Colon (tissue), 2 donors: Measurements from ENCODE around the gene ZFP36L2.

Source experiments
- FAIRE-seq: peaks from 2 replicates; lab custom pipeline; 2012; peaks lifted over from hg19 to GRCh38; lab: Jason Lieb, UNC
- donor health status: control.
- donor health status: control.

Gene ZFP36L2

DNA sequence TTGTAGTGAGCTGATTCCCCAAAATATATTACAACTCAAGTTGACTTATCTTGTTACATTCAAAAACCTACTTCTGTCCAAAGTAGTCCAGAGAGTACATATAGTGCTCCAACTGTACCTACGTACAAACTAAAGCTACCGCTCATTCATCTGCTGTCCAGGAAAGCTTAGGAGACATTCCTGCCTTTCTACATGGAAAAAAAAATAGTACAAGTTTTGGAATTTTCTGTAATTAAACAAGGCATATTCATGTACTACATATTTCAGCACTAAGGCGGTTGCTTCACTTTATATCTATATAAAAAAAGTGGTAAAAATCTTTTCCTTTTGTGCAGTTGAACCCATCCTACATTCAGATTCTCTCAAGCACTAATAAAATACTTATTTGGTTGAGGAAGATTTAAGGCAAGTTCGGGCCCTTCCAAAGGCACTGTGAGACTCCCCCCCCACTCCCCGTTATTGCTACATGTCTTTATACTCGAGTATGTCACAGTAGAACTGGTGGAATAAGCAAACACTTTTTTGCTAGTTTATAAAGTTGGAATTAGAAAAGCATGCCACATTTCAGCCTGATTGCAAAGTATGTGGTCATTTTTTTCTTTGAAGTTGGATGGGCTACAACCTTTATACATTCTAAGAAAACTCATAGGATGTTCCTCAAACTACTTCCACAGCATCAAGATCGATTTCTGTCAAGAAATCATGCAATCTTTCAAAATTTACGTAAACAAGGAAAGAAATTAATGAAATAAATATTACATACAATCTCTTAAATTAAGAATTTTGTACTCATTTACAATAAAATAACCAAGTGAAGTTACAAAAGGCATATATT, 3.7 kb downstream of the ZFP36L2 start:
- no peak for FAIRE-seq

DNA sequence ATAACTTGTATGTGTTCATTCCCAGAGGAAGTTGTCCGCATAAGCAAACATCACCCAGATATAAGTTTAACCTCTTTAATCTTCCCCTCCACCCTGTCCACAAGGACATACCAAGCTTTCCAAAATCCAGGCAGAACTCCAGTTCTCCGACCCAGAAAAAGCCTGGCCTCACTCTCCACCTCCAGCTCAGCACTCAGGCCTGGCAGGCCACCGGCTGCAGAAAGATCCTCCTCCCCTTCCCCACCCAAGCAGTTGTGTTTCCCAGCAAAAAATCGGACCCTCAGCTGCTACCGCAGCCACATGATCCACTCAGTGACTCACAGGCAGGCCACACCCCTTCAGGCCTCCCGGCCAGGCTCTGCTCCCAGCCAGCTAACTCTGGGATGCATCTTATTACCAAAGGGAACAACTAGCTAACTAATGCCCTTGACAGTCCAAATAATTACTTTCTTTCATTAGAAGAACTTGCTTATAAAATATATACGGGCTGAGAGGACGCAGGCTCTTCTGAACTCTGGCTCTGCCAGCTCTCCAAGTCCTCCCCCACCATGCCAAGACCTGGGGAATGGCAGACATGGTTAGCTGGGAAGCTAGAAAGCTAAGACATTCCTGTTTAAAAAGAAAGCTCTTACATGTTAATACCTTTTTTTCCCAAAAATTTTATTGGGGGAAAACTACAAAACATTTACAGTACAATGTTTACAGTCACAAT, 4.5 kb downstream of the ZFP36L2 start:
- no peak for FAIRE-seq

DNA sequence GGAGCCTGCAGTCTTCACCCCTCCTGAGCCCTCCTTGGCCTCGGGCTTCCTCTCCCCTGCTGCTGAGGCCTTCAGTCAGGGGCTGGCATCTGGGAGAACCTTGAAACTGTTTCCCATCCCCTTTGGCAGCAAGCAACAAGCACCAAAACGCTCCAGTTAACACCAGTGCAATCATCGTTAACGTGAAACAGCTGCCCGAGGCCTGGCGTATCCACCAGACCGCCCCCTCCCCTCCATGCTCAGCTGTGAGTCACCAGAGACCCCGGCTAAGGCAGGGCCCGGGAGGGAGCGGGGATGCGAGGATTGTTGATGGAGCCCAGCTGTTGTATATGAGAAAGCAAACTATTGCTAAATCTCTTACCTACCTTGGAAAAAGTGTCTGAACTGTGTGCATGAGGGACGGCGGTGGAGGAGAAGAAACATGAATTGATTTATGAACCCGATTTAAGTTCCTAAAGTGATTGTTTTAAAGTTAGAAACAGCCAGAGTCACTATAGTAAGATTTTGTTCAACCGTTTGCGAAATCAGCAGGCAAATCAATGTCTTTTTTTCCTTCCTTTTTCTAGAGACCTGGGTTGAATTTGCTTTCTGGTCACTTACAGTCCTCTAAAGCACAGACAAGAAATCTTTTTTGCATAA, 5.2 kb downstream of the ZFP36L2 start:
- FAIRE-seq = no peak

DNA sequence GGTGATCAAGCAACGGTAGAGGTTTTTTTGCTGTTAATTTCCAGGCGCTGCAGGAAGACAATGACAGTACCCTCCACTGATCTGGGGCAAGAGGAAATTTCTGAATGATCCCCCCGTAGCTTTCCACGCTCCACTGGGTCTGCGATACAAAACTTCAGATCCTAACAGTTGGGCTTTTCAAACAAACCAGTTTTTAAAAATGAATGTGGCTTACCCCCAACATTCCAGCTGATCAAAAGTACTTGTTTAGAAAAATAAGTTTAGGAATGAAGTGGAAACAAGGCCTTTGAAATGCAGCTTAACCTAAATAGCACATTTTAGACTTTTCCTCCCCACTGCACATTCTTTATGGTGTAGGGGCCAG, 5.7 kb downstream of the ZFP36L2 start:
- no peak for FAIRE-seq

DNA sequence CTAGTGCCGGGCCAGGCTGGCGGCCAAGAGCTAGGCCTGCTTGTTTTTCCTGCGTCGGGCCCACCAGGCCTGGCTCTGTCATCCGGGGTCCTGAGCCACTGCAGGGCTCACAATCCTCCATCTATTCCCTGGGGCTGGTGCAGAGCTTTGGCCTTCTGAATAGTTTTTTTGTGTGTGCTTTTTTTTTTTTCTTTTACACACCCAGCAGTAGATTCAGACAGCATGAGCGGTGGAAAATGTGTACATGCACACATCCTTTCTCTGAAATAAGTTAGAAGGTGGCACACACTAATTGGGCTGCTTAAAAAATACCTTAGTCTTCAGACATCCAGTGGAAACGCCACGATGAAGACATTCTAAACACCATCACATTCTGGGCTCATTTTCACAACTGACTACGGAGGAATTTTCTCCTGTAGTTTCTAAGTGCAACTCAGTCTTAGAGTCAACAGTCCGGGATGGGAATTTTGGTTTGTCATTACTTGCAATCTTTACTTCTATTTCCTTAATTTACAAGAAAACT, 6.1 kb downstream of the ZFP36L2 start:
- FAIRE-seq = no peak

DNA sequence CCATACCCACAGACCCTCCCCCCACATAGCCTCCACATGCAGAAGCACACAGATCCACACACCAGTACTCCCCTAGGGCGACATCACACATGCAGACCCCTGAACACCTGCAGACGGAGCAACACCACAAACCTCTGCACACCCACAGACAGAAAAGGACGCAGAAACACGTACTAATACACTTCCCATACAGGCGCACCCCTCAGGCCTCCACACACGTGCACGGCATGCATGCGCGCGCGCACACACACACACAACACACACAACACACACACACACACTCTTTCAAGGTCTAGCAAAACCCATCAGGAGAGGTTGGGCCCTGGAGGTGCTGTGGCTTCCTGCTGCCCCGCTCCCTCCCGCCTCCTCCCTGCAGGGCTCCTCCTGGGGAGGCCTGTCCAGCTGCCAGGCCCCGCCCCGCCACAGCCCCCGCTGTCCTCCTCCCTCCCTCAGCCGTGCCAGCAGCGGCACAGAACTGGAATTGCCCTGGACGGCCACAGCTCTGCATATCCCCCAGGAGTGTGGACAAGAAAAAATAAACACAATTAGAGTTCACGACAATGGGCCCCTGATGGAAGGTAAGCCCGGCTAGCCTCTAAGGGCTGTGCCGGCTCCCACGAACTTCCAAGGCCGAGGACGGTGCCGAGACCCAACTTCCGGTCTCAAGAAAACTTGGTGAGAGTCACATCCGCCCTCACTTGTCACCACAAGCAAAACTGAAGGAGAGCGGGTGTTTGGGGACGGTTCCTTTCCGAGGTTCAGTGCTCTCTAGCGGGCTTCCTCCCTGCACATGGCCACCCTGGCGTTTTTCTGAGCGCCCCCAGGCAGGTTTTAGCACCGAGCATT, 6.8 kb downstream of the ZFP36L2 start:
- no peak for FAIRE-seq

DNA sequence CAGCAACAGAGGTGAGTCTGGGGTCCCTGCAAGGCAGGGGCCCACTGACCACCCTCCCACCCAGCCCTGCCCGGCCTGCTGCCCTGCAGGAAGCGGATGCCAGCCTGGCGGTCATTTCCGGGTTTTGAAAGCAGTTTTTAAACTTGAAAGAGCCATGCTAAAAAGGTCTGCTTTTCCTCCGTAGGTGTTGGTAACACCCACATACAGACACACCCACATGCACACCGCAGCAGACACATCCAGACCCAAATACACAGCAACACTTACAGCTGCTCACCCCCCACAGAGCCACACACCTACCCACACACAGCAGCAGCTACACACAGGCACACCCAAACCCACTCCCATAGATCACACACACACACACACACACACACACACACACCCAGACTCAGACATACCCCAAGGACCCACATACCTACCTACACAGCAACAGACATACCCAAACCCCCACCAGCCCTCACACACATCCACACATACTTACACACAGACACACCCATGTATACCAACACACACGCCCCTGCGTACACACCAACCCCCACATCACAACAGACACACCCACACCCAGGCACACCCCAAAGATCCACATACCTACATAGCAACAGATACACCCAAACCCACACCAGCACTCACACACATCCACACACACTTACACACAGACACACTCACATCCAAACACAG, 7.6 kb downstream of the ZFP36L2 start:
- no peak for FAIRE-seq

DNA sequence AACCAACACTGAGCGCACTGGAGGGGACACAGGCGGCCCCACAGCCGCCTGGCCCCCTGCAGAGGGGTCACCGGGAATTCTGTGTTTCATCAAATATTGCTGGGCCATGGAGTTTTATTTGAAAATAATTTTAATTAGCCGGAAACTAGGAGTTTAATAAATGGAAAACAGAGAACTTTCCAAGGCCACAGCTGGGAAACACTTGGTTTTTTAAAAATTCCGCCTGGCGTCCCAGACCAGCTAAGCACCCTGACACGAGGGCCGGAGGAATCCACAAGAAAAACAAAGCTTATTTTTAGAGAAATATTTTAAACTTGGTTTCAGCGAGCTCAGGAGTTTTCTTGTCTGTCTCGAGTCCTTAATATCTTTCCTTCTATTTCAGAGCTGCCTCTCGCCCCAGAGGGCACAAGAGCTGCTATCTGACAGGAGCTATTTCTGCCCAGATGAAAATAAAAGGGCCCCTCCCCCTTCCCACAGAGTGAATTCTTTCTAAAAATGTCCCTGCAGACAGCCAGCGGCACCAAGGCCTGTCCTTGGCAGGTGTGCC, 8.2 kb downstream of the ZFP36L2 start:
- no peak for FAIRE-seq

DNA sequence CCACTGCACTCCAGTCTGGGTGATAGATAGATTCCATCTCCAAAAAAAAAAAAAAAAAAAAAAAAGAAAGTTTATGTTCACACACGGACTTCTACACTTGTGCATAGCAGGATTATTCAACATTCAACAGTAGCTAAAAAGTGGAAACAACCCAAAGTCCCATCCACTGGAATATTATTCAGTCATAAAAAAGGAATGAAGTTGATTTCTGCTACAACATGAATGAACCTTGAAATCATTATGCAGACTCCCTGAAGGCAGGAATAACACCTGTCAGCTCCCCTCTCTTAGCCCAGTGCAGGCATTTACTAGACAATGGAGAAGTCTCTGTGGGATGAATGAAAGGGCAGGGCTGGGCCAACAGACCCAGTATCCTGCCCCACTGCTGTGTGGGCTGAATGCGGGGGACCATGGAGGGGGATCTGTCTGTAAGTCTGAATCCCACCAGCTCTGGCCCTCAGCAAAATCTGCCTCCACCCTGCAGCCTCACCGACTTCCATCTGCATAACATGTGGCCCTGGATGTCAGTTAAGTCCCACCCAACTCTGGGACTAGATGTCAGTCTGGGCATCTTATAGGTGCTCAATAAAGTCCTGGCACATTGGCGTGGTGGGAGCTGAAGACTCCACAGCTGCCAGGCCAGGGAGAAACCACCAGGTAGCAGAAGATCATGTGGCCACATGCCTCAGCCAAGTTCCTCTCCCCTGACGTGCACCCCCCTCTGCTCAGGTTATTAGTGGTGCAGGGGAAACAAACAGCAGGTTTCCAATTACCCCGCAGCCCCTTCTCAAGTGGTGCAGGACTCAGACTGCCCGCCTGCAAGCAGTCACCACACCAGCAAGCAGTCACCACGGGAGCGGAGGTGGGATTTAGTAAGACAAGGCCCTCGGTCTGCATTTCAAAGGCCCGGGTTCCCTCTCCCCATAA, 8.9 kb downstream of the ZFP36L2 start:
- no peak for FAIRE-seq

DNA sequence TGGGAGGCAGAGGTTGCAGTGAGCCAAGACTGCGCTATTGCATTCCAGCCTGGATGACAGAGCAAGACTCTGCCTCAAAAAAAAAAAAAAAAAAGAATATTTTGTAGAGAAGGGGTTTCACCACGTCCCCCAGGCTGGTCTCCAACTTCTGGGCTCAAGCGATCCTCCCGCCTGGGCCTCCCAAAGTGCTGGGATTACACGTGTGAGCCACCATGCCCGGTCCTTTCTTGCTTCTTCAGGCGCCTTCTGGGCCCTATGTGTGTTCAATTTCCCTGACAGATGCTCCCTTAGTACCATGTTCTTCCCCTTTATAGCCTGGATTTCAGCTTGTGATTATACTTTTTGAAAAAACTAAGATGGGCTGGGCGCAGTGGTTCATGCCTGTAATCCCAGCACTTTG, 9.8 kb downstream of the ZFP36L2 start:
- FAIRE-seq = no peak

DNA sequence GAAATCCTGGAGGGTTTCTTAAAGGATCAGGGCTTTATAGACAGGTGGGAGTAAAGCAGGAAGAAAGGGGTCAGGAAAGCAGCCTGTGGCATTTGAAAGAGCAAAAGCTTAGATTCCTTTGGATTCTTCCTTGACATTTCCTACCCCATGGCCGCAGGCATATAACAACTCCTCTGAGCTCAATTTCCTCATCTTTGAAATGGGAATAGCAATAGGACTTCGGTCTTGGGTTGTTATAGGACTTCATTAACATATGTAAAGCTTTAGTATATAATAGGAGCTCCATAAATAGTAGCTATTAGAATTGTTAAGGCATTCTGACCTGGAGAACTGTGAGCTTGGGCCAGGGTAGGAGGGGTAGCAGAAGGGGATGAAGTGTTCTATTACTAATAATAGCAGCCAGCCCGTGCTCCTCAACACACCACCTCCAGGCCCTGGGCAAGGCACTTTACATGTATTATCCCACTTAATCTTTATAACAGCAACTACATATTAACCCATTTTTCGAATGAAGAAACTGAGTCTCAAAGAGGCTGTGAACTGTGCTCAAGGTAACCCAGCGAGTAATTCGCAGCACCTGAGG, 10.6 kb downstream of the ZFP36L2 start:
- FAIRE-seq = no peak

DNA sequence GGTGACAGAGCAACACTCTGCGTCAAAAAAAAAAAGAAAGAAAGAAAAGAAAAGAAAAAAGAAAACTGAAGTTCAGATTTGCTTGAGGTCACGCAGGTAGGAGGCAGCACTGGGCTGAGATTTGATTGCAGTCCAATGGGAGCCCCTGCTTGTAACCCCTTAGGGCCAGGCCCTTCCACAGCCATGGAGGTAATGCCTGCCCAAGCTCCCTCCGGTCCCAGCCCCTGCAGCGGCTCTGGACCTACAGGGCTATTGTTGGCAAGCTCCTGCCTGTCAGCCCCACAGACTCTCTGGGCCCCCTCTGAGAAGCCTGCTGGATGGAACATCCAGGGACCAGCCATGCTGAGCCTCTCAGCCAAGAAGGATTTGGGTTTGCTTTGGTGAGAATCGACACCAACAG, 12.2 kb downstream of the ZFP36L2 start:
- no peak for FAIRE-seq

DNA sequence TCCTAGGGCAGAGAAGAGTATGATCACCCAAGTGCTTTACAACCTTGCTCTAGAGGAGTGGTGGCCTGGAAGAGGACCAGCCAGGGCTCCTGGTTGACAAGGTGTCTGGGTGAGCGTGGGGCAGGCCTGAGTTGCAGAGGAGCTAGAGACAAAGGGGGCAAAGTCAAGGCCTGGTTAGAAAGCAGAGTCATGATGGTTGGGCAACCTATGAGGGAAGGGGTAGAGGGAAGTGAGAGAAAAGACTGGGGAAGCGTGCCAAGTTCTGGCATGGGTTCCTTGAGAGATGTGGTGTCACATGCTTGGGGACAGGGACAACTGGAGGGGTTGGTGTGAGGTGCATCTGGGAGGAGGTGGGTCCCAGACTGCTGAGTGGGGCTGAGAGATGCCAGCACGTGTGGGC, 13.5 kb downstream of the ZFP36L2 start:
- FAIRE-seq = no peak

DNA sequence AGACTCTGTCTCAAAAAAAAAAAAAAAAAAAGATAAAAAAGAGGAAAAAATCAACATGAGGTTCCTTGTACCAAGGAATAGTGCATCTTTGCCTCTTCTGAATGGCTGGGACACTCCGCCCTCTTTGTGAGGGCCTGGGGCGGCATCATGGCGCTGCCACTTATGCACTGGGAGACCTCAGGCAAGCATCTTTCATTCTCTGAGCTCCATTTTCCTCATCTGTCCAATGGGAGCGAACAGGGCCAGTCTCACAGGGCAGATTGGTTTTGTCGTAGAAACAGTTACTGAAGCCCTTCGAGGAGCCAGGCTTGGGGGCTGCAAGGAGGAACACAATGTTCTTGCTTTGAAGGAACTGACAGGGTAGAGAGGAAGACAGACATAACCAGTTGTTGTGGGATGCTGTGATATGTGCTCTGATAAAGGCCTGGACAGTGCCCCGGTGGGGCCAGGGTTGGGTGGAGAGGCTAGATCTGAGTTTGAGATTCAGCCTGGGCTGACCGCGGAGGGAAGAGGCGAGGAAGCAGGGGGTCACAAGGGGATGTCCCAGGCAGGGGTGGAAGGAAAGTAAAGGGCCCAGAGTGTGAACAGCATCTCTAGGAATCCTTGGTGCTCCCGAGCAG, 14.1 kb downstream of the ZFP36L2 start:
- no peak for FAIRE-seq

DNA sequence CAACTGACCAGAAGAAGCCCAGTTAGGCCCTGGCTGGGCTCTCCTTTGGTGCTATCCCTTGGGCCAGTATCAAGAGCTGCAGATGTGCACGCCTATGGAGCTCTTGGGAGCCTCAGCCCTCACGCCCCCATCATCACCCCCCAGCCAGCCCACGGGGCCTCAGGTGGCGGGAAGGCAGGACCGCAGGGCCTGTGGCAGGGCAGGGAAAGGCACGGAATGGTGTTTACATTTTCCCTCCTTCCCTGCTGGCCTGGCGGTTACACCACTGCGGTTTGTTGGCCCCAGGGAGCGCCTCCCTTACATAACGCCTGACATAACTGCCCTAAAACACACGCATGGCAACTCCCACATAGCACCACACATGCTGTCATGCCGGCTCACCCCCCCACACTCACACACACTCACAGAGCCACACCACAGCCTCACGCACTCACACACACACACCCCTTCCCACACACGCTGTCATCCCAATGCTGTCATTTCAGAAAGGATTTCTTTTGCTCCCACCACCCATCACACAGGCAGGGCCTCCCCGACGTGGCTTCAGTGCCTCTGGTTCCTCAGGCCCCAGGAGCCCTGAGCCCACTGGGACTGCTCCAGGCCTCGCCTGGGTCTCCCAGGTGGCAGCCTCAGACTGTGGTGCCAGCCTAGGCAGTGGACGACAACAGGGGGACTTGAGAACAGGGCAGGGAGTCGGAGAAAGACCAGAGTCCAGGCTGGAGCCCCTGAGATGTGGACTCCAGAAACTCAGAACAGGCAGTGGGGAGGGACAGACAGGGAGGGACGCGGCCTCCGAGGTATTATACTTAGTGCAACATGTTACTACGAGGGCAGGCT, 15.7 kb downstream of the ZFP36L2 start:
- FAIRE-seq = no peak

DNA sequence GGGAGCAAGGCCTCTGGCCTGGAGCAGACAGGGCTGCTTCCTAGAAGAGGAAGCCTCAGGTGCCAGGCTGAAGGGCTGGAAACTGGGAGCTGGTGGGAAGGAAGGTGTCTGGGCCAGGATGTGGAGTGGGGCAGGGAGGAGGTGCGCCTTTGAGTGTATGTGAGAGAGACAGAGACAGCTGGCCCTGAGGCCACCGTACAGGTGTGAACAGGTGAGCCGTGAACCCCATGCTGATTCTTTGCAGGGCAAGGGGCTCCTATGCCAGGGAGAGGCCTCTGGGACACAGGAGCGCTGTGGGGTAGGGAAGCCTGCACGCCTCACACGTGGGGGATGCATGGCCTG, 16.3 kb downstream of the ZFP36L2 start:
- FAIRE-seq = no peak

DNA sequence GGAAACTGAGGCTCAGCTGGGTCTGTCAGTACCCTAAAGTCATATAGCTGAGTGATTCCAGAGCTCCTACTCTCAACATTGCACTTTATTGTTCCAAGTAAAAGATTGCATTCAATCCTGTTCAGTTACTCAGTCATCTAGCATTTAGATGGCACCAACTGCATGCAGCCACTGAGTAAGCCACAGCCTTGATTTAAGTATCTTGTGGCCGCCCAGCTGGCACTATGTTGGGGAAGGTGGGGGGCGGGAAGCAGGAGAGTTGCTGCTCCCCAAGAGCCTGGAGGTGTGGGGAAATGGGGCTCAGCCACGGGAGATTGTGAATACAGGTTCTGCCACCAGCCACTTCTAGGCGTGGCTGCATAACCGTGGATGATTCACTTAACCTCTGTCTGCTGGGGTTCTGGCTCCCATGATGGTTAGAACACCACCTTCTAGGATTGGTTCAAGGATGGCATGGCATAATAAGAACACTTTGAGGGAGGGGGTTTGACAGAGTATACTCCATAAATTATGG, 17.1 kb downstream of the ZFP36L2 start:
- no peak for FAIRE-seq
